SK-N-MC (cell line): ENCODE measurements around the gene CLECL1.

Experiments used
- EZH2 ChIP-seq: fragments of 200-600 bp; sonication (generic); IDR thresholded peaks from one replicate; pipeline ENCODE4 v1.6.1; 2017; ENCODE audit warnings: antibody characterized with exemption
- FOXP2 ChIP-seq: optimal IDR thresholded peaks from 2 replicates; pipeline ENCODE3; 2011; ENCODE audit warnings: mild to moderate bottlenecking, moderate library complexity; ENCODE audit not compliant: insufficient read depth; ENCODE audit errors: extremely low read length, control extremely low read depth
- POLR2AphosphoS5 ChIP-seq: IDR thresholded peaks from 2 replicates; pipeline ENCODE4 v1.6.1; 2012; ENCODE audit warnings: mild to moderate bottlenecking, low read depth, low read length, borderline replicate concordance

- TF ChIP-seq POLR2AphosphoS5 (no peak), EZH2 (no peak), FOXP2 (no peak)
These were observed 13.9 kb downstream of the CLECL1 start for GRCh38 chr12:9718968-9719367.
